ENCODE results near the gene HADHA. TPM values are rescaled to one million over a fixed set of nuclear protein-coding genes. Genes with fewer than 3 reads are reported as not detected.

HADHA gene
- total RNA-seq, 8 experiments from 2014 or later: 75.1 to 152 (median 113) TPM

GRCh38 chr2:26202981-26203490 is 41.4 kb downstream of the HADHA start:
- WGBS, 10 experiments: 83 to 100% (median 85%) methylated on average over 1 of the region's 1 CpG; no CpG with 5 or more reads in 6 of the 10 experiments
- H3K27ac ChIP-seq: no peak overlapping the region
- no peak for ATAC-seq (replicated peaks in 6 of 8)
- no peak overlapping the region for H3K4me3 ChIP-seq
- peaks cover 4% of the 10 kb centered on the region in 2 donors for H3K4me1 ChIP-seq (replicated peaks in 1 of 2)
- in situ Hi-C loops (cut with MboI; ENCODE audit: low pct_unique_long_range_greater_than_20kb in 2 of 9, low sequenced_read_pairs in 9 of 9, unreplicated experiment in 9 of 9): no loop called here

DNA sequence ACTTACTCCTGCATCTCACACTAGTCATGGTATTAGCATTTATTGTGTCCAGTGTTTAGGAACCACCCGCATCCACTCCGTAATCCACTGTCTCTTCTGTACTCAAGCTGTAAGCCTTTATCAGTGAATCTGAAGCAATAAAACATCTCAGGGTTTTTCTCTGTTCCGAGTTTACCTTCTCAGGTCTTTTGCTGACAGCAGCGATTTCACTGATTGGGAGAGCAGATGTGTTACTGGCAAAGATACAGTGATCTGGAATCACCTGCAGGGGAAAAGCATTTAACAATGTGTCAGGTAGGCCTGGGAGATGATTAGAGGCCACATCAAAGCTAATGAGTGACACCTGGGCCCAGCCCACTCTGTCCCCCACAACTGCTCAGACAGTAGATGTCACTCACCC is 46.9 kb downstream of the HADHA start:
- no peak overlapping the region for H3K4me3 ChIP-seq
- 60 to 90% (median 81%) methylated on average over 1 to 4 of the region's 4 CpGs; no CpG with 5 or more reads in 3 of the 10 experiments for WGBS, 10 experiments
- peaks cover 13 to 15% of the 10 kb centered on the region in 2 donors for H3K4me1 ChIP-seq (replicated peaks in 1 of 2)
- H3K27ac ChIP-seq: peak overlapping the region in 1 of 2 donors; percentile 15
- in situ Hi-C loops (cut with MboI; ENCODE audit: low pct_unique_long_range_greater_than_20kb in 2 of 9, low sequenced_read_pairs in 9 of 9, unreplicated experiment in 9 of 9): no loop called here
- ATAC-seq (replicated peaks in 6 of 8): no peak

GRCh38 chr2:26196683-26197418 is 47.6 kb downstream of the HADHA start:
- Histone ChIP-seq H3K4me3 (no peak overlapping the region), H3K27ac (no peak overlapping the region), H3K4me1 (replicated peaks in 1 of 2) (peaks cover 13 to 15% of the 10 kb centered on the region in 2 donors)
- no peak for ATAC-seq (replicated peaks in 6 of 8)
- in situ Hi-C loops (cut with MboI; ENCODE audit: low pct_unique_long_range_greater_than_20kb in 2 of 9, low sequenced_read_pairs in 9 of 9, unreplicated experiment in 9 of 9): no loop called here
- 70 to 100% (median 98%) methylated on average over 2 to 5 of the region's 9 CpGs; no CpG with 5 or more reads in 2 of the 10 experiments for WGBS, 10 experiments

DNA sequence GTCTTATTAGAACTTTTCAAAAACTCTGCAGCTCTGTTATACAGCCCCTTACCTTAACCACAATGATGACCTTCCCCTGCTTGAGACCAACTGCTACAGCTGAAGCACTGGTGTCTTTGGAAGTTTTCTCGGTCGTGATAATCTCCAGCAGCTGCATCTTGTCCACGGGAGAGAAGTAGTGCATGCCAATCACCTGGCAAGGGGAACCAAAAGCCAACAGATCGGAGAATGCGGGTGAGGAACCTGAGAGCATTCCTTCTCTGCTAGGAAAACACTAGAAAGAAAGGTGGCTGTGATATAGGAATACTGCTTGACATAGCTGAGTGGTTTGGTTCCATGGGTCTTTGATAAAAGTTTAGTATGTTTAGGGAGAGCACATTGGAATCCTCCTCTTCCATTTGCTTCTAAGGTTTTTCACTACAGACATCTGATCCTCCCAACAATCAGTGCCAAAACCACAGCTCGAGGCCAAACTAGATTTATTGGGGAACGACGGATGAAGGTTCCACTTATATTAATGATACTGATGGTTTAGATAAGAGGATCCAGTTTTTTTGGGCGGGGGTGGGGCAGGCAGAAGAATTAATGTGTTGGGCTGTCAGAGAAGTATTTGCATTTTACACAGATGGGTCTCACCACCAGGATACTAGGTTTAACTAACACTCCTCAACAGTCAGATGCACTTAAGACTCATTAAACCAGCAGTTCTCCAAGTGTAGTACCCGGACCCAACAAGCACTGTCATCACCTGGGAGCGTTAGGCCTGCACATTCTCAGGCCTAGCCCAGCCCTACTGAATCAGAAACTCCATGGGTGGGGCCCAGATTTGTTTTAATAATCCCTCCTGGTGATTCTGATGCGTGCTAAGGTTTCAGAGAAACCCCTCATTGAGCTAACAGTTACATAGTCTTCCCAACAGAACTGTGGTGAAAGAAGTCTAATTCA is 49.1 kb downstream of the HADHA start:
- 41 to 95% (median 83%) methylated on average over 2 to 8 of the region's 12 CpGs; no CpG with 5 or more reads in 1 of the 10 experiments for WGBS, 10 experiments
- no peak overlapping the region for H3K27ac ChIP-seq
- in situ Hi-C loops (cut with MboI; ENCODE audit: low pct_unique_long_range_greater_than_20kb in 2 of 9, low sequenced_read_pairs in 9 of 9, unreplicated experiment in 9 of 9): no loop called here

DNA sequence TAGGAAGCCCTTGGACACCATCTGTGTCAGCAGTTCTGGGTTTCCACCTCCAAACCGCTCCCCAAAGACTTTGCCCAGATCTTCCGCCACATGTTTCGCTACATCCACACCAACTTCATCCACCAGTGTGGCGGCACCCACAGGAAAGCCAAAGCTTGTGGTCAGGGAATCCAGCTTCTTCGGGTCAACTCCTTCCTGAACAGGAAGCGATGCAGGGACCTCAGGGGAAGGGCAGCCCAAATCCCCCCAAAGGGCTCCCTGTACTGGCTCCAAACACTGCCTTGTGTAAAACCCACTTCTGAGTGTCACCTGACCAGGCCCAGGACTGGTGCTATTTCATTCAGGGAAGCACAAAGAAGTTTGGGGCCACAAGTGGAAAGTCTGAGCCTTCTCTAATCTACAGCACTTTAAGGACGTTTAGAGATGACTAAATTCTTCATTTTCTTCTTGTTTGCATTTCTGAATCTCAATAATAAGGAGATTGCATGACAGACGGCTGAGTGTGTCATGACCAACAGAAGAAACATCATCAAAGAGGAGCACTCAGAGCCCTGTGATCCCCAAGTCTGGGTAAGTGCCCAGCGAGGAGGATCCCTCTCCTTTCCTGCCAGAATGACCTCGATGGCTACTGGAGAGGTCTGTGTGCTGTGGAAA is 50.7 kb downstream of the HADHA start:
- in situ Hi-C loops (cut with MboI; ENCODE audit: low pct_unique_long_range_greater_than_20kb in 2 of 9, low sequenced_read_pairs in 9 of 9, unreplicated experiment in 9 of 9): no loop called here
- 50 to 95% (median 77%) methylated on average over 1 to 10 of the region's 10 CpGs; no CpG with 5 or more reads in 2 of the 10 experiments for WGBS, 10 experiments
- H3K27ac ChIP-seq: no peak overlapping the region
- ATAC-seq (replicated peaks in 6 of 8): no peak
- peaks cover 13 to 15% of the 10 kb centered on the region in 2 donors for H3K4me1 ChIP-seq (replicated peaks in 1 of 2)
- H3K4me3 ChIP-seq: no peak overlapping the region

More for the DNA sequence above, 49.1 kb downstream of the HADHA start:
- peak in 2 of 8 experiments; percentile 70 to 83 for ATAC-seq (replicated peaks in 6 of 8)
- H3K4me1 ChIP-seq (replicated peaks in 1 of 2): peaks cover 13 to 15% of the 10 kb centered on the region in 2 donors
- H3K4me3 ChIP-seq: no peak overlapping the region

DNA sequence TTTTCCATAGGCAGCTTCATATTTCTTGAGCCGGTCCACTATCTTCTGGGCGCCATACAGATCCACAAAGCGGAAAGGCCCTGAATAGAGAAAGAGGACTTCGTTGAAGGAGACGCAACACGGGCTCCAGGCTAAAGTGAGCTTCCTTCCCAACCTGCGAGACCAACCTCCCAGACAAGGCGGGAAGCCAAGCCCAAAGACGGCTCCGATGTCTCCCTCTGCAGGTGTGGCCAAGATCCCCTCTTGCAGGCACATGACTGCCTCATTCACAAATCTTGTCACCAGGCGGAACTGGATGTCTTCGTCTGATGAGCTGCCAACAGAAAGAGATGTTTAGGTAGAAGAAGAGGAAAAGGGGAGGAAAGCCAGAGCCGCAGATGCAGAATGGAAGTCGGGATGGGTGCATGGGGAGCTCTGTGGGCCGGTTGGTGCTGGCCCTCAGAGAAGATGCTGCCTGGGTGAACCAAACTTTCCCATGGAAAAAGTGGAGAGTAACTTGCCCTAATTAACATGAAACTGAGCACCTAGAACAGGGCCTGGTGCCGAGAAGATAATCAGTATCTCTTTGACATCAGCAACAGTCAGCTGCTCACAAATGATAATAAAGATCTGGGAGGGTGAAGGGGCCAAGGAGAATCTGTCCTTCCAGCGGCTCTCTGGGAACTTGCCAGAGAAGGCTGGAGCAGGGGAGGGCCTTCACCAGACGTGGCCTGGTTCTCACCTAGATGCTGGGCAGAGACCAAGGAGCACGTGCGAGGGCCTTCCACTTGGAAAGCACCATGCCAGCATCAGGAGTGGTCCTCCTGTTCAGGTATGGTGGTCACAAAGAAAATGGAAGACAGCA is 52.9 kb downstream of the HADHA start:
- H3K4me1 ChIP-seq (replicated peaks in 1 of 2): no peaks in the 10 kb centered on the region

DNA sequence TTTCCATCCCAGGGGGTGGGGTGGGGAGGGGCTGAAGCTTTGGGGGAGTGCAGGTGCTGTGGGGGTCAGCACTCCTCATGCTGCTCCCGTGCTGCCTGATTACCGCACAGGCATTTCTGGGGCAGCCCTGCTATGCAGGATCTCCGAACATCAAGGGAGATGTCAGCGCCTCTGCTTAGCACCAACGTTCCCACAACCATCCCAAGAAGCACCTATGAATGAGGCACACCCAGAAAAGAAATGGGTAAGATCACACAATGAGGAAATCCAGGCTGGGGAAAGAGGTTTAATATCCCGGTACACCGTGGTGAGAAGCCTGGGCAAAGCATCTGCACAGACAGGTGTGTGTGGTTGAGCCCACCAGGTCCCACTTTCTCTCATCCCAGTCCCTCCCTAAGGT is 54.1 kb downstream of the HADHA start:
- WGBS, 10 experiments: 80 to 100% (median 92%) methylated on average over 1 to 3 of the region's 7 CpGs; no CpG with 5 or more reads in 4 of the 10 experiments
- no peak for ATAC-seq (replicated peaks in 6 of 8)

More for the DNA sequence above, 52.9 kb downstream of the HADHA start:
- H3K4me3 ChIP-seq: no peak overlapping the region
- in situ Hi-C loops (cut with MboI; ENCODE audit: low pct_unique_long_range_greater_than_20kb in 2 of 9, low sequenced_read_pairs in 9 of 9, unreplicated experiment in 9 of 9): no loop called here
- H3K27ac ChIP-seq: no peak overlapping the region
- ATAC-seq (replicated peaks in 6 of 8): no peak
- WGBS, 10 experiments: 79 to 96% (median 93%) methylated on average over 3 to 16 of the region's 20 CpGs; no CpG with 5 or more reads in 4 of the 10 experiments

GRCh38 chr2:26189751-26190150 is 54.7 kb downstream of the HADHA start:
- 80 to 100% (median 93%) methylated on average over 1 to 3 of the region's 4 CpGs; no CpG with 5 or more reads in 7 of the 10 experiments for WGBS, 10 experiments
- no peak for ATAC-seq (replicated peaks in 6 of 8)
- H3K4me3 ChIP-seq: no peak overlapping the region
- in situ Hi-C loops (cut with MboI; ENCODE audit: low pct_unique_long_range_greater_than_20kb in 2 of 9, low sequenced_read_pairs in 9 of 9, unreplicated experiment in 9 of 9): no loop called here
- H3K27ac ChIP-seq: no peak overlapping the region
- H3K4me1 ChIP-seq (replicated peaks in 1 of 2): no peaks in the 10 kb centered on the region

More for the DNA sequence above, 54.1 kb downstream of the HADHA start:
- no peak overlapping the region for H3K4me3 ChIP-seq
- no peaks in the 10 kb centered on the region for H3K4me1 ChIP-seq (replicated peaks in 1 of 2)
- in situ Hi-C loops (cut with MboI; ENCODE audit: low pct_unique_long_range_greater_than_20kb in 2 of 9, low sequenced_read_pairs in 9 of 9, unreplicated experiment in 9 of 9): no loop called here
- H3K27ac ChIP-seq: no peak overlapping the region

GRCh38 chr2:26189123-26189522 is 55.3 kb downstream of the HADHA start:
- 60 to 100% (median 100%) methylated on average over 1 to 3 of the region's 4 CpGs; no CpG with 5 or more reads in 3 of the 10 experiments for WGBS, 10 experiments
- H3K4me3 ChIP-seq: no peak overlapping the region
- in situ Hi-C loops (cut with MboI; ENCODE audit: low pct_unique_long_range_greater_than_20kb in 2 of 9, low sequenced_read_pairs in 9 of 9, unreplicated experiment in 9 of 9): no loop called here
- ATAC-seq (replicated peaks in 6 of 8): no peak
- H3K27ac ChIP-seq: no peak overlapping the region
- no peaks in the 10 kb centered on the region for H3K4me1 ChIP-seq (replicated peaks in 1 of 2)

DNA sequence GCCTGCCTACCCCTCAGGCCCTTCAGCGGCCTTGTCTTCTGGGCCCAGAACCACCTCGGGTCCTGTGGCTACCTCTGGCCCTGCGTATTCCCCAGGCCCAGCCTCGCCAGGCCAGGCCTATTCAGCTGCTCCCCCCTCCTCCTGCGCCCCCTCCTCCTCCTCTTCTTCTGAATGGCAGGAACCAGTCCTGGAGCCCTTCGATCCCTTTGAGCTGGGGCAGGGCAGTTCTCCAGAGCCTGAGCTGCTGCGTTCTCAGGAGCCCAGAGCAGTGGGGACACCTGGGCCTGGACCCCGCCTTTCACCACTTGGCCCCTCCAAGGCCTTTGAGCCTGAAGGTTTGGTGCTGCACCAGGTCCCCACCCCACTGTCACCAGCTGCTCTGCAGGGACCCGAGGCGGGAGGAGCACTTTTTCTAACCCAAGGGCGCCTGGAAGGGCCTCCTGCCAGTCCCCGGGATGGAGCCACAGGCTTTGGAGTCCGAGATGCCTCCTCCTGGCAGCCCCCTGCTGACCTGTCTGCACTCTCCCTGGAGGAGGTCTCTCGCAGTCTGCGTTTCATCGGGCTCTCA is 56.8 kb downstream of the HADHA start:
- Histone ChIP-seq H3K4me3 (no peak overlapping the region), H3K4me1 (replicated peaks in 1 of 2) (no peaks in the 10 kb centered on the region), H3K27ac (no peak overlapping the region)
- WGBS, 10 experiments: 100% methylated on average over 1 to 2 of the region's 16 CpGs; no CpG with 5 or more reads in 8 of the 10 experiments
- no peak for ATAC-seq (replicated peaks in 6 of 8)
- in situ Hi-C loops (cut with MboI; ENCODE audit: low pct_unique_long_range_greater_than_20kb in 2 of 9, low sequenced_read_pairs in 9 of 9, unreplicated experiment in 9 of 9): no loop called here

- in situ Hi-C loops (cut with MboI; ENCODE audit: low pct_unique_long_range_greater_than_20kb in 2 of 9, low sequenced_read_pairs in 9 of 9, unreplicated experiment in 9 of 9): no loop called here
- Histone ChIP-seq H3K4me1 (replicated peaks in 1 of 2) (no peaks in the 10 kb centered on the region), H3K27ac (no peak overlapping the region), H3K4me3 (no peak overlapping the region)
- WGBS, 10 experiments: 93 to 100% (median 100%) methylated on average over 1 to 3 of the region's 15 CpGs; no CpG with 5 or more reads in 7 of the 10 experiments
- no peak for ATAC-seq (replicated peaks in 6 of 8)
Measured at GRCh38 chr2:26187114-26187513, 57.3 kb downstream of the HADHA start.
